ENCODE measurements around the gene DDIT4. TPM values are rescaled to one million over a fixed set of nuclear protein-coding genes. Genes with fewer than 3 reads are reported as not detected.
A peak's percentile ranks its signal among the peaks of the same experiment; 100 is the strongest.

The DDIT4 gene
- total and polyA plus RNA-seq, 9 of the 15 experiments (the other 6 are each of a cell fraction or from before 2014, with no cell fraction given), result 8.2 to 675 (median 159) TPM

DNA sequence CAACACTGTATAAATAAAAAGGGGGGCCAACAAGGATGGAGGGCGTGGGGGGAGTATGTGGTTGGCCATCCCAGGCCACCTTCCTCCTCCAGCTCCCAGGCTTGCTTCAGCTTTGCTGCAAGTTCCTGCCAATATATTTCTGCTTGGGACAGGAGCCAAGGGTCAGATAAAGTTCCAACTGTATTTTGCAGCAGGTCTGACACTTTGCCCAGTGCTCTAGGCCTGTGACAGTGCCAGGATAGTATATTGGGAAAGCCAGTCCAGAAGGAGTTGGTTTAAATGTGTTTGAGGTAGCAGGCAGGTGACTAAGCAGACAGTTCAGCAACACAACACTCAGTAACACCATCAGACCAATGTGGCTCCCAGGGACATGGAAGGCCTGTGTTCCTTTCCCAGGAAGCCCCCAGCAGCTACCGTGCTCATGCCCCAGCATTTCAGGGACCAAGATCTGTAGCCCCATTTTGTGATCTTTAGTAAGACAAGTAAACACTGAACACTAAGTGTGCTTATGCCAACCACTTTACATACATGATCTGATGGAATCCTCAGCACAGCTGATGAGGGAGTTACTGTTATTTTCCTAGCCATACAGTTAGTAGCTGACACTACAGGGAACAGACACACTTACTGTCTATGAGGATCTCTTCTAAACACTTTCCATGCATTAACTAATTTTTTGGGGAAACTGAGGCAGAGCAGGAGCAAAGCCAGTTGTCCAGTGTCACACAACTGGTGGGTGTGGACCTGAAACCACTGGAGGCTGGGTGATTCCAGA lies 42.1 kb downstream of the DDIT4 start (continued):
- TF ChIP-seq ZNF740 (CRISPR knock-in tag; IDR thresholded peaks at IDR 0.05), result 0 out of 2 replicates have a peak, but pooled peaks have one; percentile 12
- TF ChIP-seq ZNF740 (tag; IDR thresholded peaks at IDR 0.05), result no peak; a peak in 1 of 4 replicates
- TF ChIP-seq ZNF217 (CRISPR knock-in tag; IDR thresholded peaks at IDR 0.05), result no peak
- TF ChIP-seq ZNF644 (tag; IDR thresholded peaks at IDR 0.05; ENCODE audit: low read depth), result 0 out of 2 replicates have a peak, but pooled peaks have one; percentile 6
- TF ChIP-seq YBX1 (IDR thresholded peaks at IDR 0.05), result no peak
- TF ChIP-seq EZH2 (IDR thresholded peaks at IDR 0.05; ENCODE audit: borderline replicate concordance, low read depth, low read length), result no peak
- 0 out of 2 replicates have a peak, but pooled peaks have one; percentile 12 for TF ChIP-seq ZNF584 (CRISPR knock-in tag; IDR thresholded peaks at IDR 0.05; ENCODE audit: low read depth)
- no peak for TF ChIP-seq GTF2A2 (tag; IDR thresholded peaks at IDR 0.05)
- no peak for TF ChIP-seq ADNP (tag; IDR thresholded peaks at IDR 0.05)
- TF ChIP-seq KLF6 (CRISPR knock-in tag; IDR thresholded peaks at IDR 0.05; ENCODE audit: borderline replicate concordance), result 0 out of 2 replicates have a peak, but pooled peaks have one; percentile 47
- peak; percentile 34; the same call in 1 of the 2 replicates for TF ChIP-seq NFE2 (IDR thresholded peaks at IDR 0.05; ENCODE audit: low read depth)
- no peak for TF ChIP-seq NR2C2 (CRISPR knock-in tag; IDR thresholded peaks at IDR 0.05)
- peak; percentile 34; the same call in 1 of the 2 replicates for TF ChIP-seq NR2C2 (tag; IDR thresholded peaks at IDR 0.05)
- 0 out of 2 replicates have a peak, but pooled peaks have one; percentile 26 for TF ChIP-seq ZBTB26 (CRISPR knock-in tag; IDR thresholded peaks at IDR 0.05)
- TF ChIP-seq, protein P1, sequence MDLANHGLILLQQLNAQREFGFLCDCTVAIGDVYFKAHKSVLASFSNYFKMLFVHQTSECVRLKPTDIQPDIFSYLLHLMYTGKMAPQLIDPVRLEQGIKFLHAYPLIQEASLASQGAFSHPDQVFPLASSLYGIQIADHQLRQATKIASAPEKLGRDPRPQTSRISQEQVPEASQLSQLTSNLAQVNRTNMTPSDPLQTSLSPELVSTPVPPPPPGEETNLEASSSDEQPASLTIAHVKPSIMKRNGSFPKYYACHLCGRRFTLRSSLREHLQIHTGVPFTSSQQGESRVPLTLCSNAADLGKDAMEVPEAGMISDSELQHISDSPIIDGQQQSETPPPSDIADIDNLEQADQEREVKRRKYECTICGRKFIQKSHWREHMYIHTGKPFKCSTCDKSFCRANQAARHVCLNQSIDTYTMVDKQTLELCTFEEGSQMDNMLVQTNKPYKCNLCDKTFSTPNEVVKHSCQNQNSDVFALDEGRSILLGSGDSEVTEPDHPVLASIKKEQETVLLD (IDR thresholded peaks at IDR 0.05), result no peak
- 0 out of 2 replicates have a peak, but pooled peaks have one; percentile 19 for TF ChIP-seq ETV1 (tag; conservative IDR thresholded peaks at IDR 0.05; ENCODE audit: low read depth)
- no peak for TF ChIP-seq ZNF124 (CRISPR knock-in tag; IDR thresholded peaks at IDR 0.05)
- TF ChIP-seq DMBX1 (CRISPR knock-in tag; IDR thresholded peaks at IDR 0.05; ENCODE audit: borderline replicate concordance), result 0 out of 2 replicates have a peak, but pooled peaks have one; percentile 40
- peak; percentile 59 for TF ChIP-seq VEZF1 (CRISPR knock-in tag; IDR thresholded peaks at IDR 0.05)
- TF ChIP-seq CBX2 (IDR thresholded peaks at IDR 0.05; ENCODE audit: insufficient read depth, low read length, poor library complexity, severe bottlenecking), result no peak
- TF ChIP-seq WHSC1 (IDR thresholded peaks at IDR 0.05; ENCODE audit: low read length), result no peak
- 0 out of 2 replicates have a peak, but pooled peaks have one; percentile 23 for TF ChIP-seq ZNF766 (CRISPR knock-in tag; conservative IDR thresholded peaks at IDR 0.05)
- peak; percentile 61; the same call in 1 of the 2 replicates for TF ChIP-seq BACH1 (tag; IDR thresholded peaks at IDR 0.05)
